Astrocyte (in vitro differentiated cells and primary cell): Measurements from ENCODE around the gene SORBS2. TPM values are rescaled to one million over a fixed set of nuclear protein-coding genes. Genes with fewer than 3 reads are reported as not detected.
A peak's percentile ranks its signal among the peaks of the same experiment; 100 is the strongest.

ENCODE experiments used
- DNase-seq: peaks from one replicate; pipeline ENCODE4 v3.0.0-alpha.2; 2010; ENCODE audit warnings: low read depth
- FAIRE-seq: peaks from 2 replicates; lab custom pipeline; 2011; peaks lifted over from hg19 to GRCh38; lab: Jason Lieb, UNC
- H2AFZ ChIP-seq: 2 replicates; pipeline ENCODE4 v1.6.0; 2012; ENCODE audit warnings: low read depth, low read length, inconsistent platforms
- H3K27ac ChIP-seq: 2 replicates; pipeline ENCODE4 v1.5.1; 2011; ENCODE audit warnings: low read depth, low read length, inconsistent platforms
- H3K27me3 ChIP-seq: 2 replicates; pipeline ENCODE4 v1.6.0; 2011; ENCODE audit warnings: low read length, inconsistent platforms; ENCODE audit not compliant: insufficient read depth
- H3K36me3 ChIP-seq: 2 replicates; pipeline ENCODE4 v1.5.1; 2011; ENCODE audit warnings: low read length, inconsistent platforms; ENCODE audit not compliant: insufficient read depth
- H3K4me1 ChIP-seq: 2 replicates; pipeline ENCODE4 v1.5.1; 2011; ENCODE audit warnings: low read length, inconsistent platforms; ENCODE audit not compliant: insufficient read depth
- H3K4me2 ChIP-seq: 2 replicates; pipeline ENCODE4 v1.6.0; 2012; ENCODE audit warnings: low read length, inconsistent platforms
- H3K4me3 ChIP-seq: 2 replicates; pipeline ENCODE4 v1.5.1; 2011; ENCODE audit warnings: low read depth, mild to moderate bottlenecking, low read length, inconsistent platforms; ENCODE audit not compliant: insufficient read depth
- H3K79me2 ChIP-seq: 2 replicates; pipeline ENCODE4 v1.6.0; 2012; ENCODE audit warnings: mild to moderate bottlenecking, low read length, inconsistent platforms; ENCODE audit not compliant: insufficient read depth
- H3K9ac ChIP-seq: 2 replicates; pipeline ENCODE4 v1.6.0; 2012; ENCODE audit warnings: mild to moderate bottlenecking, low read length, inconsistent platforms
- H3K9me3 ChIP-seq: 2 replicates; pipeline ENCODE4 v1.5.1; 2012; ENCODE audit warnings: low read depth, mild to moderate bottlenecking, low read length, inconsistent platforms; ENCODE audit not compliant: insufficient read depth
- H4K20me1 ChIP-seq: 2 replicates; pipeline ENCODE4 v1.6.0; 2012; ENCODE audit warnings: low read length, inconsistent platforms; ENCODE audit not compliant: insufficient read depth
- H3K27ac Mint-ChIP-seq: one replicate; pipeline ENCODE4 v1.8.0; 2021; ENCODE audit warnings: mild to moderate bottlenecking, mixed read lengths; ENCODE audit not compliant: unreplicated experiment
- H3K27me3 Mint-ChIP-seq: one replicate; pipeline ENCODE4 v1.8.0; 2021; ENCODE audit warnings: low read depth, mixed read lengths; ENCODE audit not compliant: unreplicated experiment
- H3K36me3 Mint-ChIP-seq: one replicate; pipeline ENCODE4 v1.8.0; 2021; ENCODE audit warnings: low read depth, mixed read lengths; ENCODE audit not compliant: unreplicated experiment
- H3K4me1 Mint-ChIP-seq: one replicate; pipeline ENCODE4 v1.8.0; 2021; ENCODE audit warnings: low read depth, mixed read lengths; ENCODE audit not compliant: unreplicated experiment
- H3K4me3 Mint-ChIP-seq: one replicate; pipeline ENCODE4 v1.8.0; 2021; ENCODE audit warnings: mild to moderate bottlenecking, moderate library complexity, mixed read lengths; ENCODE audit not compliant: unreplicated experiment
- H3K9me3 Mint-ChIP-seq: one replicate; pipeline ENCODE4 v1.8.0; 2021; ENCODE audit warnings: mild to moderate bottlenecking, mixed read lengths; ENCODE audit not compliant: unreplicated experiment
- CTCF ChIP-seq: IDR thresholded peaks from 2 replicates; pipeline ENCODE4 v1.5.1; 2011; ENCODE audit warnings: low read depth, mild to moderate bottlenecking, inconsistent platforms, low read length, moderate library complexity; ENCODE audit not compliant: insufficient read depth
- EZH2 ChIP-seq: IDR thresholded peaks from 2 replicates; pipeline ENCODE4 v1.6.1; 2012; ENCODE audit warnings: mild to moderate bottlenecking, low read length, inconsistent platforms; ENCODE audit not compliant: insufficient read depth
- total RNA-seq: library from RNA; stranded (reverse); gene quantifications from 2 replicates; pipeline ENCODE4 v1.2.1, GENCODE V29; 2021

Gene SORBS2
- total RNA-seq, 1 donor from 2014 or later: 97.4 TPM

GRCh38 chr4:185794637-185795036 is 17.4 kb downstream of the SORBS2 start:
- no peak overlapping the region for H3K9ac ChIP-seq
- H4K20me1 ChIP-seq: no peaks in the 10 kb centered on the region
- H3K4me3 Mint-ChIP-seq: no peak overlapping the region
- H3K27me3 Mint-ChIP-seq: no peaks in the 10 kb centered on the region
- no peaks in the 10 kb centered on the region for H3K27me3 ChIP-seq
- peaks cover 57% of the 10 kb centered on the region for H3K4me1 Mint-ChIP-seq
- H3K4me1 ChIP-seq: peaks cover 27% of the 10 kb centered on the region
- no peak overlapping the region for H3K4me3 ChIP-seq
- no peaks in the 10 kb centered on the region for H3K9me3 Mint-ChIP-seq
- H3K27ac Mint-ChIP-seq: peak overlapping the region; percentile 67
- no peak for DNase-seq
- no peaks in the 10 kb centered on the region for H3K79me2 ChIP-seq
- TF ChIP-seq CTCF (no peak), EZH2 (no peak)
- FAIRE-seq: no peak
- H3K9me3 ChIP-seq: no peaks in the 10 kb centered on the region
- H3K27ac ChIP-seq: no peak overlapping the region
- H3K36me3 ChIP-seq: no peaks in the 10 kb centered on the region
- H3K4me2 ChIP-seq: no peak overlapping the region
- H3K36me3 Mint-ChIP-seq: no peaks in the 10 kb centered on the region
- H2AFZ ChIP-seq: no peak overlapping the region

- no peak for TF ChIP-seq CTCF
- no peak for TF ChIP-seq EZH2
- Histone ChIP-seq H2AFZ (no peak overlapping the region), H3K4me3 (no peak overlapping the region), H3K4me2 (no peak overlapping the region), H3K27ac (no peak overlapping the region), H3K79me2 (no peaks in the 10 kb centered on the region), H3K9ac (no peak overlapping the region), H3K9me3 (no peaks in the 10 kb centered on the region), H3K4me1 (peaks cover 27% of the 10 kb centered on the region), H3K36me3 (no peaks in the 10 kb centered on the region), H4K20me1 (no peaks in the 10 kb centered on the region), H3K27me3 (no peaks in the 10 kb centered on the region)
- FAIRE-seq: no peak
- no peaks in the 10 kb centered on the region for H3K27me3 Mint-ChIP-seq
- peaks cover 57% of the 10 kb centered on the region for H3K4me1 Mint-ChIP-seq
- no peaks in the 10 kb centered on the region for H3K36me3 Mint-ChIP-seq
- H3K9me3 Mint-ChIP-seq: no peaks in the 10 kb centered on the region
- peak overlapping the region; percentile 67 for H3K27ac Mint-ChIP-seq
- H3K4me3 Mint-ChIP-seq: no peak overlapping the region
- no peak for DNase-seq
Observed at GRCh38 chr4:185793716-185794115, 18.3 kb downstream of the SORBS2 start.

- Mint-ChIP-seq H3K27me3 (no peaks in the 10 kb centered on the region), H3K9me3 (no peaks in the 10 kb centered on the region), H3K4me3 (no peak overlapping the region), H3K36me3 (no peaks in the 10 kb centered on the region), H3K27ac (peak overlapping the region; percentile 70), H3K4me1 (peaks cover 57% of the 10 kb centered on the region)
- Histone ChIP-seq H3K9me3 (no peaks in the 10 kb centered on the region), H3K36me3 (no peaks in the 10 kb centered on the region), H3K27ac (peak overlapping the region; percentile 74), H3K9ac (peak overlapping the region; percentile 44), H3K4me3 (no peak overlapping the region), H4K20me1 (no peaks in the 10 kb centered on the region), H3K27me3 (no peaks in the 10 kb centered on the region), H2AFZ (no peak overlapping the region), H3K4me1 (peaks cover 27% of the 10 kb centered on the region), H3K79me2 (no peaks in the 10 kb centered on the region), H3K4me2 (peak overlapping the region; percentile 58)
- FAIRE-seq: no peak
- TF ChIP-seq EZH2: no peak
- TF ChIP-seq CTCF: no peak
- DNase-seq: no peak
Observed at GRCh38 chr4:185793116-185793485, 18.9 kb downstream of the SORBS2 start.
